Measurements from ENCODE around the gene ISL1.

ISL1 gene

GRCh38 chr5:51398875-51399642, 15.8 kb downstream of the ISL1 start:
- no peak for TF ChIP-seq CTCF (IDR thresholded peaks at IDR 0.05; ENCODE audit: borderline replicate concordance, insufficient read depth, low read depth, low read length)
- H3K4me3 ChIP-seq (ENCODE audit: low read depth, low read length) = no peak overlapping the region

GRCh38 chr5:51399643-51400006, 16.4 kb downstream of the ISL1 start:
- H3K4me3 ChIP-seq (ENCODE audit: low read depth, low read length) = no peak overlapping the region

GRCh38 chr5:51404255-51404654, 21.0 kb downstream of the ISL1 start:
- no peak overlapping the region for H3K4me3 ChIP-seq (ENCODE audit: low read depth, low read length)
- no peak for TF ChIP-seq CTCF (IDR thresholded peaks at IDR 0.05; ENCODE audit: borderline replicate concordance, insufficient read depth, low read depth, low read length)

More at GRCh38 chr5:51399643-51400006, 16.4 kb downstream of the ISL1 start:
- TF ChIP-seq CTCF (IDR thresholded peaks at IDR 0.05; ENCODE audit: borderline replicate concordance, insufficient read depth, low read depth, low read length) = no peak

GRCh38 chr5:51411921-51412325, 28.7 kb downstream of the ISL1 start:
- no peak for TF ChIP-seq CTCF (IDR thresholded peaks at IDR 0.05; ENCODE audit: borderline replicate concordance, insufficient read depth, low read depth, low read length)
- H3K4me3 ChIP-seq (ENCODE audit: low read depth, low read length) = no peak overlapping the region

- no peak for TF ChIP-seq CTCF (IDR thresholded peaks at IDR 0.05; ENCODE audit: borderline replicate concordance, insufficient read depth, low read depth, low read length)
- H3K4me3 ChIP-seq (ENCODE audit: low read depth, low read length) = no peak overlapping the region
Measured at GRCh38 chr5:51414516-51414915, 31.3 kb downstream of the ISL1 start.

- no peak for TF ChIP-seq CTCF (IDR thresholded peaks at IDR 0.05; ENCODE audit: borderline replicate concordance, insufficient read depth, low read depth, low read length)
- no peak overlapping the region for H3K4me3 ChIP-seq (ENCODE audit: low read depth, low read length)
Measured at GRCh38 chr5:51416149-51416548, 32.9 kb downstream of the ISL1 start.

- no peak for TF ChIP-seq CTCF (IDR thresholded peaks at IDR 0.05; ENCODE audit: borderline replicate concordance, insufficient read depth, low read depth, low read length)
- no peak overlapping the region for H3K4me3 ChIP-seq (ENCODE audit: low read depth, low read length)
Measured at GRCh38 chr5:51433052-51433710, 49.9 kb downstream of the ISL1 start.
